ENCODE data around the gene ATP2A1. TPM values are rescaled to one million over a fixed set of nuclear protein-coding genes. Genes with fewer than 3 reads are reported as not detected.

Gene ATP2A1
- total and polyA plus RNA-seq, 2 donors (not counting 3 experiments of a cell fraction or from before 2014, with no cell fraction given) = 1.2 to 2.5 TPM

GRCh38 chr16:28875134-28876018 lies 2.9 kb upstream of the ATP2A1 start:
- Histone ChIP-seq H3K4me2 (ENCODE audit: insufficient read depth, low read length) (no peak overlapping the region), H2AFZ (ENCODE audit: low read depth, low read length) (no peak overlapping the region), H3K27me3 (ENCODE audit: control insufficient read depth in 2 of 2, insufficient read depth in 2 of 2, low read length in 2 of 2) (no peaks in the 10 kb centered on the region), H3K79me2 (ENCODE audit: control insufficient read depth, insufficient read depth, low read length) (no peaks in the 10 kb centered on the region), H3K9me3 (replicated peaks; ENCODE audit: control insufficient read depth, insufficient read depth, low read length) (no peaks in the 10 kb centered on the region), H3K9ac (replicated peaks; ENCODE audit: extremely low read depth, insufficient read depth, low read length) (no peak overlapping the region), H3K27ac (ENCODE audit: insufficient read depth, low read depth, low read length) (no peak overlapping the region), H4K20me1 (replicated peaks; ENCODE audit: control insufficient read depth, extremely low read depth, insufficient read depth, low read length) (no peaks in the 10 kb centered on the region), H3K4me1 (ENCODE audit: control insufficient read depth, extremely low read depth, insufficient read depth, low read length) (peaks cover 9% of the 10 kb centered on the region), H3K36me3 (ENCODE audit: control insufficient read depth in 2 of 2, extremely low read depth in 1 of 2, insufficient read depth in 2 of 2, low read length in 2 of 2) (peaks cover 7 to 23% of the 10 kb centered on the region in 2 experiments), H3K9me1 (replicated peaks; ENCODE audit: control insufficient read depth, extremely low read depth, insufficient read depth, low read length) (no peaks in the 10 kb centered on the region), H3K4me3 (replicated peaks in 1 of 3; ENCODE audit: insufficient read depth in 1 of 3, low read depth in 1 of 3, low read length in 3 of 3) (no peak overlapping the region)
- dilution Hi-C loops (cut with MboI; ENCODE audit: extremely low pct_ligation_motif_present, low sequenced_read_pairs) = no loop called here
- TF ChIP-seq GATA2 (IDR thresholded peaks at IDR 0.05; ENCODE audit: insufficient read depth, insufficient read length, low read depth, low read length) (no peak), CTCF (IDR thresholded peaks at IDR 0.05; ENCODE audit: extremely low read depth in 1 of 2, insufficient read depth in 1 of 2, low read depth in 1 of 2, low read length in 2 of 2) (no peak), JUN (IDR thresholded peaks at IDR 0.05; ENCODE audit: borderline replicate concordance, insufficient read depth, insufficient read length, low read depth) (no peak), POLR2A (IDR thresholded peaks at IDR 0.05; ENCODE audit: low read depth, low read length) (no peak), MYC (IDR thresholded peaks at IDR 0.05; ENCODE audit: low read depth, low read length) (no peak), POLR2AphosphoS5 (IDR thresholded peaks at IDR 0.05; ENCODE audit: insufficient read depth, low read depth, low read length) (no peak), FOS (IDR thresholded peaks at IDR 0.05; ENCODE audit: borderline replicate concordance, insufficient read depth, low read length) (no peak), MAX (IDR thresholded peaks at IDR 0.05; ENCODE audit: insufficient read depth, insufficient read length) (no peak), EZH2 (IDR thresholded peaks at IDR 0.05; ENCODE audit: borderline replicate concordance, low read depth, low read length, severe bottlenecking) (no peak)
- DNase-seq (ENCODE audit: low read depth, low spot score) (no peak), FAIRE-seq (no peak)
- CTCF ChIA-PET = interaction anchor here (0.9 to 5.3 kb wide), 5 partner anchors 10 to 98 kb away, joined by 3 to 55 read pairs (median 4); partner anchors contain the start of genes SH2B1 and TUFM
- BruUV-seq (replicated peaks) = no TSS peak
- POLR2A ChIA-PET = interaction anchor here (1.0 kb wide), 1 partner anchor 12 kb away, joined by 3 read pairs; the partner anchor contains the start of gene SH2B1
- intact Hi-C loops (cut with micrococcal nuclease) = no loop called here
